Panc1 (cell line): ENCODE measurements around the gene LTB.

Experiments used
- POLR2AphosphoS5 ChIP-seq: IDR thresholded peaks from 2 replicates; pipeline ENCODE4 v1.6.1; 2012; ENCODE audit warnings: mild to moderate bottlenecking, low read depth, low read length, moderate library complexity
- TF ChIP-seq, protein P1 (sequence below): fragments of 450-650 bp; IDR thresholded peaks from 2 replicates; pipeline ENCODE4 v1.5.1; 2017; ENCODE audit warnings: mild to moderate bottlenecking

DNA sequence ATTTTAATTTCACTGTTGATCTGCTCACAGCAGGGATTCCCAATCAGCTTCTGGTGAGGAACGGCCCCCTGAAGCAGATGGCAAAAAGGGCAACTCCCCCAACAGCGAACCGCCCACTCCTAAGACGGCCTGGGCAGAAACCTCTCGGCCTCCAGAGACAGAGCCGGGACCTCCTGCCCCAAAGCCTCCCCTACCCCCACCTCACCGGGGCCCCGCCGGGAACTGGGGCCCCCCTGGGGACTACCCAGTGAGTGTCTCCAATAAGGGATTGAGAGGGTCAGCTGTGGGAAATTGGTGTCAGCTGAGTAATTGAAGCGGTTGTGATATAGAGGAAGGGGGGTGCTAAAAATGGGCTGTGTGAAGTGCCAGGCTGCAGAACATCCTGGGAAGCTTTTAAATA lies 44.7 kb upstream of the LTB start:
- no peak for TF ChIP-seq POLR2AphosphoS5
- TF ChIP-seq, protein P1, sequence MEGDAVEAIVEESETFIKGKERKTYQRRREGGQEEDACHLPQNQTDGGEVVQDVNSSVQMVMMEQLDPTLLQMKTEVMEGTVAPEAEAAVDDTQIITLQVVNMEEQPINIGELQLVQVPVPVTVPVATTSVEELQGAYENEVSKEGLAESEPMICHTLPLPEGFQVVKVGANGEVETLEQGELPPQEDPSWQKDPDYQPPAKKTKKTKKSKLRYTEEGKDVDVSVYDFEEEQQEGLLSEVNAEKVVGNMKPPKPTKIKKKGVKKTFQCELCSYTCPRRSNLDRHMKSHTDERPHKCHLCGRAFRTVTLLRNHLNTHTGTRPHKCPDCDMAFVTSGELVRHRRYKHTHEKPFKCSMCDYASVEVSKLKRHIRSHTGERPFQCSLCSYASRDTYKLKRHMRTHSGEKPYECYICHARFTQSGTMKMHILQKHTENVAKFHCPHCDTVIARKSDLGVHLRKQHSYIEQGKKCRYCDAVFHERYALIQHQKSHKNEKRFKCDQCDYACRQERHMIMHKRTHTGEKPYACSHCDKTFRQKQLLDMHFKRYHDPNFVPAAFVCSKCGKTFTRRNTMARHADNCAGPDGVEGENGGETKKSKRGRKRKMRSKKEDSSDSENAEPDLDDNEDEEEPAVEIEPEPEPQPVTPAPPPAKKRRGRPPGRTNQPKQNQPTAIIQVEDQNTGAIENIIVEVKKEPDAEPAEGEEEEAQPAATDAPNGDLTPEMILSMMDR, result no peak
